Endothelial cell (in vitro differentiated cells): ENCODE data around the gene ZNF438. TPM values are rescaled to one million over a fixed set of nuclear protein-coding genes. Genes with fewer than 3 reads are reported as not detected.

ENCODE experiments used
- DNase-seq: peaks from one replicate; pipeline ENCODE4 v3.0.0; 2021; ENCODE audit warnings: low spot score
- H3K27ac Mint-ChIP-seq: one replicate; pipeline ENCODE4 v1.8.0; 2021; ENCODE audit warnings: mixed read lengths, inconsistent platforms; ENCODE audit not compliant: unreplicated experiment
- H3K27me3 Mint-ChIP-seq: one replicate; pipeline ENCODE4 v1.8.0; 2021; ENCODE audit warnings: mild to moderate bottlenecking, moderate library complexity, mixed read lengths, inconsistent platforms; ENCODE audit not compliant: unreplicated experiment
- H3K36me3 Mint-ChIP-seq: one replicate; pipeline ENCODE4 v1.8.0; 2021; ENCODE audit warnings: mild to moderate bottlenecking, low read depth, mixed read lengths, inconsistent platforms; ENCODE audit not compliant: unreplicated experiment
- H3K4me1 Mint-ChIP-seq: one replicate; pipeline ENCODE4 v1.8.0; 2021; ENCODE audit warnings: mild to moderate bottlenecking, mixed read lengths, inconsistent platforms; ENCODE audit not compliant: unreplicated experiment
- H3K4me3 Mint-ChIP-seq: one replicate; pipeline ENCODE4 v1.8.0; 2021; ENCODE audit warnings: mild to moderate bottlenecking, mixed read lengths, inconsistent platforms; ENCODE audit not compliant: unreplicated experiment
- H3K9me3 Mint-ChIP-seq: one replicate; pipeline ENCODE4 v1.8.0; 2021; ENCODE audit warnings: mixed read lengths, inconsistent platforms; ENCODE audit not compliant: unreplicated experiment
- total RNA-seq: library from RNA; stranded (reverse); fragmentation: NEBNext Ultra II Directional; extraction: Animal tissue kit (Norgen Biotek cat#: 25700); gene quantifications from one replicate; pipeline ENCODE4 v1.2.1, GENCODE V29; 2021; ENCODE audit not compliant: unreplicated experiment
- TF ChIP-seq, protein P1 (sequence below): fragments of 200-600 bp; sonication (generic); IDR thresholded peaks from one replicate; pipeline ENCODE4 v1.5.0; 2021; ENCODE audit warnings: antibody characterized with exemption; ENCODE audit not compliant: unreplicated experiment

Gene ZNF438
- total RNA-seq, 1 donor from 2014 or later, result 4.3 TPM

DNA sequence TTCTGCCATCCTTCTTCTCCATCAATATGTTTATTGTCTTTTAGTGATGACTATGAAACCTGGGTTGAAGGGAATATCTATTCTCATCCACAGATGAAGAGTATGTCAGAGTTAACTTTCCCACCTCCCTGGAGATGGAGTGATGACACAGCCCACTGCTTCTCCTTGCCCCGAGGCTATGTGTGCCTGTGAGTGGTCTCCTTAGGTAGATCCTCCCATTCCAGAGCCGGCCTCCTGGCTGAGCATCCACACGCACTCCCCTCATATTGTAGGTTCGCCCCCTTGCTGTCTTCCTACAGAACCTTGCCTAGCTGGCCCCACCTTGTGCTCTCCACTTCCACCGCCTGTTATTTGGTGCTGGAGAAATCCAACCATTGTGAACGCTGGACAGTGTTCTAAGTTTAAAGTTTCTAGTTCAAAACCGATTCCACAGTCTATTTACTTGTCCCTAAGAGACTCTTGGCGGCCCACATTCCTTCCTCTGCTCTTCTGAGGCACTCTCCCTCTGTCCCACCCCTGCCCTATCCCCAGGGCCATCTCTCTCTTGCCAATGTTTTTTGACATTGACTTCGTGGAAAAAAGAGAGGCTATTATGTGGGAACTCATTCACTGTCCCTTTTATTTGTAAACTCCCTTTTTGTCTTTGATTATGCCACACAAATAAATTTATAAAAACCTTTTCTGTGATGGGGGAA is 168.0 kb downstream of the ZNF438 start:
- Mint-ChIP-seq H3K36me3 (no peaks in the 10 kb centered on the region), H3K4me3 (no peak overlapping the region), H3K27ac (no peak overlapping the region), H3K4me1 (peaks cover 28% of the 10 kb centered on the region), H3K27me3 (peaks cover 2% of the 10 kb centered on the region), H3K9me3 (no peaks in the 10 kb centered on the region)
- no peak for DNase-seq
- TF ChIP-seq, protein P1, sequence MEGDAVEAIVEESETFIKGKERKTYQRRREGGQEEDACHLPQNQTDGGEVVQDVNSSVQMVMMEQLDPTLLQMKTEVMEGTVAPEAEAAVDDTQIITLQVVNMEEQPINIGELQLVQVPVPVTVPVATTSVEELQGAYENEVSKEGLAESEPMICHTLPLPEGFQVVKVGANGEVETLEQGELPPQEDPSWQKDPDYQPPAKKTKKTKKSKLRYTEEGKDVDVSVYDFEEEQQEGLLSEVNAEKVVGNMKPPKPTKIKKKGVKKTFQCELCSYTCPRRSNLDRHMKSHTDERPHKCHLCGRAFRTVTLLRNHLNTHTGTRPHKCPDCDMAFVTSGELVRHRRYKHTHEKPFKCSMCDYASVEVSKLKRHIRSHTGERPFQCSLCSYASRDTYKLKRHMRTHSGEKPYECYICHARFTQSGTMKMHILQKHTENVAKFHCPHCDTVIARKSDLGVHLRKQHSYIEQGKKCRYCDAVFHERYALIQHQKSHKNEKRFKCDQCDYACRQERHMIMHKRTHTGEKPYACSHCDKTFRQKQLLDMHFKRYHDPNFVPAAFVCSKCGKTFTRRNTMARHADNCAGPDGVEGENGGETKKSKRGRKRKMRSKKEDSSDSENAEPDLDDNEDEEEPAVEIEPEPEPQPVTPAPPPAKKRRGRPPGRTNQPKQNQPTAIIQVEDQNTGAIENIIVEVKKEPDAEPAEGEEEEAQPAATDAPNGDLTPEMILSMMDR, result no peak

DNA sequence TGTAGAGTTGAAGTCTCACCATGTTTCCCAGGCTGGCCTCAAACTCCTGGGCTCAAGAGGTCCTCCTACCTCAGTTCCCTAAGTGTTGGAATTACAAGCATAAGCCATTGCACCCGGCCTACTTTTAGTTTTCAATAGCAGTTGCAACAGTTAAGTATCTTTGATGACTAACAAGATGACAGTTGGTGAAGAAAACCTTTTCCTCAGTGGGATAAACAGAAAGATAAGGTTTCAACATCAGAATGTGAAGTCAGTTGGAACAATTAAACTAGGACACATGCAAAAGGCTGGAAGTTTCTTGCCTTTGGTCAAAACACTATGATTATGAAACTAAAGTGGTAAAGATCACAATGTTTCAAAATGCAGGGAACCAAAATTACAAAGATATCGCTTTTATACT is 169.2 kb downstream of the ZNF438 start:
- Mint-ChIP-seq H3K9me3 (no peaks in the 10 kb centered on the region), H3K36me3 (no peaks in the 10 kb centered on the region), H3K27ac (no peak overlapping the region), H3K4me3 (no peak overlapping the region), H3K4me1 (peaks cover 39% of the 10 kb centered on the region), H3K27me3 (peaks cover 2% of the 10 kb centered on the region)
- no peak for DNase-seq
- TF ChIP-seq, protein P1, result no peak

DNA sequence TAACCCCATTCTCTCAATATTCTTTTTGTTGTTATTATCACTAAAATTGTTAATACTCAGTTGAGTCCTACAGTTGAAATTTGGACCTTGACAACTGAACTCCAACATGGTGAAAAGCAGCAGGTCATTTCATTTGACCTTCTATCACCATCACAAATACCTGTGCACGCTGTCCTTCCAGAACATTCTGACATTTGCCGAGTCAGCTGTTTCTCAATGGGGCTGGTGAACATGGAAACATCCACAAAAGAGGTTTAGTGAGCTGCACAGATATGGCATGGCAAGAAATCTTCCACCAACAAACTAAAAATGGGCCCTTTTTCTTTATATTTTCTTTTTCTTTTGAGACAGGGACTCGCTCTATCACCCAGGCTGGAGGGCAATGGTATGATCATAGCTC is 169.7 kb downstream of the ZNF438 start:
- DNase-seq, result no peak

DNA sequence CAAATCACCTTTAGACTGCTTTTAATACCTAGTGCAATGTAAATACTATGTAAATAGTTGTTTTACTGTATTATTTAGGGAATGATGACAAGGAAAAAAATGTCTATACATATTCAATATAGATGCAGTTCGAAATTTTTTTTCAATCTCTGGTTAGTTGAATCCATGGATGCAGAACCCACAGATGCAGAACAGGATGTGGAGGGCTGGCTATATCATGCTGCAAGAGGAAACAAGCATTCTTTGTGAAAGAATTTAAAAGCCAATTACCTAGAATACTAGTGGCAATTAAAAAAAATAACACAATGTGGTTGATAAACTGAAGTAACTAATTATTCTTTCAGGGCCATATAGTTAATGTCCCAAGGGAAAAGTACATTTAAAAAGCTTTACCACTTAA is 170.4 kb downstream of the ZNF438 start:
- TF ChIP-seq, protein P1, result no peak
- H3K4me3 Mint-ChIP-seq, result no peak overlapping the region
- DNase-seq, result no peak
- no peaks in the 10 kb centered on the region for H3K36me3 Mint-ChIP-seq
- H3K27ac Mint-ChIP-seq, result no peak overlapping the region
- H3K4me1 Mint-ChIP-seq, result peaks cover 45% of the 10 kb centered on the region
- peaks cover 2% of the 10 kb centered on the region for H3K27me3 Mint-ChIP-seq
- no peaks in the 10 kb centered on the region for H3K9me3 Mint-ChIP-seq

More for the DNA sequence above, 169.7 kb downstream of the ZNF438 start:
- no peak overlapping the region for H3K27ac Mint-ChIP-seq
- H3K27me3 Mint-ChIP-seq, result peaks cover 2% of the 10 kb centered on the region
- no peaks in the 10 kb centered on the region for H3K36me3 Mint-ChIP-seq
- H3K9me3 Mint-ChIP-seq, result no peaks in the 10 kb centered on the region
- peaks cover 39% of the 10 kb centered on the region for H3K4me1 Mint-ChIP-seq
- no peak overlapping the region for H3K4me3 Mint-ChIP-seq
- TF ChIP-seq, protein P1, result no peak

DNA sequence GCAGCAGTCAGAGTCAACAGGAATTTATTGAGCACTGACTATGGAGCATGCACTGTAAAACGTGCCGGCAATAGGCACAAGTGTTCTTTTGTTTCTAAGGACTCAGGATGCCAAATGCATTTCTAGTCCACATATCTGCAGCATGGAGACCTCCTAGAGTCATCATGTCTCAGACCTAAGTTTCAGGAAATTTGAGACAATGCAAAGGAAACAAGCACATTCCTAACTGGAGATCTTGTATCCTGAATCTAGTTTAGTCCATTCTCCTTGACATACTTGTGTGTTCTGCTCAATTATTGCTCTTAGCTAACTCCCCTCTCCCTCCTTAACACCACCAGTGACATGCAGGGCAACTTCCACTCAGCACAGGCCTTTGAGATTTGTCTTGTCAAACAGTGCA is 173.2 kb downstream of the ZNF438 start:
- Mint-ChIP-seq H3K27ac (peak overlapping the region; percentile 98), H3K4me1 (peaks cover 66% of the 10 kb centered on the region), H3K36me3 (no peaks in the 10 kb centered on the region), H3K27me3 (no peaks in the 10 kb centered on the region), H3K9me3 (no peaks in the 10 kb centered on the region), H3K4me3 (peak overlapping the region; percentile 35)
- DNase-seq, result no peak
- TF ChIP-seq, protein P1, result no peak
